Measurements from ENCODE around the gene KCNG2. TPM values are rescaled to one million over a fixed set of nuclear protein-coding genes. Genes with fewer than 3 reads are reported as not detected.
"Not testable (repeated sequence)": the region's sequence is repeated elsewhere in the genome, so short reads cannot be mapped to it uniquely, and the experiment has no call there.

KCNG2 gene, protein sequence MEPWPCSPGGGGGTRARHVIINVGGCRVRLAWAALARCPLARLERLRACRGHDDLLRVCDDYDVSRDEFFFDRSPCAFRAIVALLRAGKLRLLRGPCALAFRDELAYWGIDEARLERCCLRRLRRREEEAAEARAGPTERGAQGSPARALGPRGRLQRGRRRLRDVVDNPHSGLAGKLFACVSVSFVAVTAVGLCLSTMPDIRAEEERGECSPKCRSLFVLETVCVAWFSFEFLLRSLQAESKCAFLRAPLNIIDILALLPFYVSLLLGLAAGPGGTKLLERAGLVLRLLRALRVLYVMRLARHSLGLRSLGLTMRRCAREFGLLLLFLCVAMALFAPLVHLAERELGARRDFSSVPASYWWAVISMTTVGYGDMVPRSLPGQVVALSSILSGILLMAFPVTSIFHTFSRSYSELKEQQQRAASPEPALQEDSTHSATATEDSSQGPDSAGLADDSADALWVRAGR
- 0.22 TPM for total RNA-seq

DNA sequence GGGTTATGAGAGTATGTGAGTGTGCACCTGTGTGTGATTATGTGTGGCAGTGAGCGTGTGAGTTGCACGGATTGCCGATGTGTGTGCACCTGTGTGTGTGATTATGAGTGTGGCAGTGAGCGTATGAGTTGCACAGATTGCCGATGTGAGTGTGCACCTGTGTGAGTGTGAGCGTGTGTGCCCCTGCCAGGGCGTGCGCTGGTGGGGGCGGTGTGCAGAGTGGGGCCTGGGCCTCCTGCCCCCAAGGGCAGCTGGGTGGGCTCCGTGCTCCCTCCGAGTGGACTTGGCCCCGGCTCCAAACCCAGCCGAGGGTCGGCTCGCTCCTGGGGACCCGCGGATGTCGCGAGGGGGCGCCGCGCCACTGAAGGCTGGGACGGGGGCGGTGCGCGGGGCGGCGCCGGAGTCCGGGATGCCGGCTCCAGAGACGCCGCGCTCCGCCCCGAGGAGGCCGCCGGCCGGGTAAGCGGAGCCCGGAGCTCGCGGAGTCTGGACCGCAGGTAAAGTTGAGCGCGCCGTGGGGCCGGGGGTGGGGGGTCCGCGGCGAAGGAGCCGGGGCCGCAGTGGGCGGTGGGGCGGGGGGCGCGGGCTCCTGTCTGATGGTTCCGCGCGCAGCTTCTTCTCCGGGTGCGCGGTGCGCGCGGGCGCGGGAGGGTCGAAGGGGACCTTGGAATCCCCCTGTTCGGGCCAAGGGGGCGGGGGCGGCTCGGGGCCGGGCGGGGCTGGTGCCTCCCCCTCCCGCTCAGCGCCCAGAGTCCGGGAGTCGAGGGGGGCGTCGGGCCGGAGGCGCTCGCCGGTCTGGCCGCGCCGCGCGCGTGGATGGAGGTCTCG lies at the start of gene KCNG2:
TSS of gene KCNG2 (plus strand) at position 421 of the 828 bp plus-strand sequence. CDS start 65,730 bp downstream, outside the sequence.
- intact Hi-C loops (cut with DNase I): no loop called here
- peak; percentile 47 for ATAC-seq
- peak; percentile 62 for DNase-seq (ENCODE audit: low spot score)

DNA sequence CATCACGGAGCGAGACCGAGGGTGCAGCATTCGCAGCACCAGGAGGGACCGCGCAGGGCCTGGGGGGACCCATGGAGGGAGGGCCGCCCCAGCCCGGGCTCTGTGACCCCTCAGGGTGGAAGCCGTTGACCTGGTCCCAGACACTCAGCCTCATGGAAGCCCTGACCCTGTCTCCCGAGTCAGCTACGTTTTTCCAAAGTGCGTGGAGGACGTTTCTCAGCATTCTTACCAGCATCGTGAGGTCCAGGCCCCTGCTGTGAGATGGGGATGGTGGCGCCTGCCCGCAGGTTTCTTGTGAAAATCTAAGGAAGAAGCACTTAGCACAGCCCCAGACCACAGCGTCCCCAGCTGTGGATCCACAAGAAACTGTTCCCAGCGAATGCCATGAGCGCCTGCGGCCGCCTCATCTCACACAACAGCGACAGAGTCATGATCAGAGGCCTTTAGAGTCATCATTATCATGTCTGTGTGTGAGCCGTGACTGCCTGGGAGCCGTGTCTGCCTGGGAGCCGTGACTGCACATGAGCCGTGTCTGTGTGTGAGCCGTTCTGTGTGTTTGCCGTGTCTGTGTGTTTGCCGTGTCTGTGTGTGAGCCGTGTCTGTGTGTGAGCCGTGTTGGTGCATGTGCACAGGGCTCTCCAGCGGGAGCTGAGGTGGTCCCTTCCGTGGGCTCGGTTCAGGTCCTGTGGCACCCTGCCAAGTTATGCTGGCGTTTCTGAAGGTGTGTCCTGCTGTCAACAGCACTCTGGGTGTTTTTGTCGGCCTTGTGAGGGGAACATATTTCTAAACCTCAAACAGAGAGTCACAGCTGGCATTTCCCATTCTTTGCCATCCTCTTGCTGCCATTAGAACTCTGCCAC lies 49.2 kb upstream of the KCNG2 start:
- ATAC-seq (no peak), DNase-seq (ENCODE audit: low spot score) (peak; percentile 42)
- intact Hi-C loops (cut with DNase I): no loop called here

DNA sequence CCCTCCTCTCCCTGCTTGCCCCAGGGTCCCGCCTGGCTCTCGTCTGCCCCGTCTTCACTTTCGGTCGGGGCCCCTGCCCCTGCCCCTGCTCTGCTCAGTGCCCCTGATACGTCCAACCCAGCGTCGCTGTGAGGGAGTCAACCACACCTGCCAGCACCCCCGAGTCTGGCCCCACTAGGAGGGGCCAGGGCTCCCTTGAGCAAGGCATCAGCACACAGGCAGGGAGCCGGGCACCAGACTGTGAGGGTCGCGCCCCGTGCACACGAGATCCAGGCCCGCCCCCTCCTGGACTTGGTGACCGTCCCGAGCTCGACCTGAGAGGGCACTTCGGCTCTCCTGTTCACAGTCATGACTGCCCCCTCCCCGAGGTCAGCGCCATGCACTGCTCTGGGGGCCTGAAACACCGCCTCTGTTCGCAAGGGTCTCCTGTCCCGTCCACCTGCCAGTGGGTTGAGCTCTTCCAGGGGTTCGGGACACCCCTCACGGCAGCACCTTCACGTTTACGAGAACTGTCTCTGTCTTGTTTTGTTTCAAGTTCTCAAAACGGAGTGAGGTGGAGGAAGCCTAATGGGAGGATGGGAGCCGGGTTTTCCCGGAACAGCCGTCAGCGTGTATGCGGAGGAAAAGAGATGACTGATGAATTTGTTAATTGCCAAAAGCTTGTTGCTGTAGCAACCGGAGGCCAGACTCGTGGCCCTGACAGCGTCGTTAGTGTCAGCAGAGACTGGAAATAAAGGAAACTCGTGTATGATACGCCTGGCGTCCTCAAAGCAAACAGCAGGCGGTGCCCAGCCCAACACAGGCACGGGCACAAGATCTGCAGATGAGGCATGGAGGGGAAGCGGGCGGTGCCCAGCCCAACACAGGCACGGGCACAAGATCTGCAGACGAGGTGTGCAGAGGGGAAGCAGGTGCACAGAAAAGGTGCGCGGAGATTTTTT lies 48.2 kb upstream of the KCNG2 start:
- intact Hi-C loops (cut with DNase I): no loop called here
- DNase-seq (ENCODE audit: low spot score) (no peak), ATAC-seq (no peak)

DNA sequence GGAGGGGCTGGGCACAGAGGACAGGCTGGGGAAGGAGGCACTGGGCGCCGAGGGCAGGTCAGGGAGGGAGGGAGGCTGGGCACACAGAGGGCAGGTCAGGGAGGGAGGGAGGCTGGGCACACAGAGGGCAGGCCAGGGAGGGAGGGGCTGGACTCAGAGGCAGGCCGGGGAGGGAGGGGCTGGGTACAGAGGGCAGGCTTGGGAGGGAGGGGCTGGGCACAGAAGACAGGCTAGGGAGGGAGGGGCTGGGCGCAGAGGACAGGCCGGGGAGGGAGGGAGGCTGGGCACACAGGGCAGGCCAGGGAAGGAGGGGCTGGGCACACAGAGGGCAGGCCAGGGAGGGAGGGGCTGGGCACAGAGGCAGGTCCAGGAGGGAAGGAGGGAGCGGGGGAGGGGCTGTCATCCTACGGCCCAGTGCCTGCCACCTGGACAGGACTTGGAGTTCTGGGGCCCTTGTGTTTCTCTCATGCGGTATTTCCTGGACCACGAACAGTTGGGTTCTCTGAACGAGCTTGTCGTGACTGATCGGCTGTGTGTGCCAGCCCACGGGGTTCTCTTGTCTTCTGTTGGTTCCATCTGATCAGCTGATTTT lies 46.7 kb upstream of the KCNG2 start:
- intact Hi-C loops (cut with DNase I): no loop called here
- DNase-seq (ENCODE audit: low spot score) (peak; percentile 46), ATAC-seq (no peak)

DNA sequence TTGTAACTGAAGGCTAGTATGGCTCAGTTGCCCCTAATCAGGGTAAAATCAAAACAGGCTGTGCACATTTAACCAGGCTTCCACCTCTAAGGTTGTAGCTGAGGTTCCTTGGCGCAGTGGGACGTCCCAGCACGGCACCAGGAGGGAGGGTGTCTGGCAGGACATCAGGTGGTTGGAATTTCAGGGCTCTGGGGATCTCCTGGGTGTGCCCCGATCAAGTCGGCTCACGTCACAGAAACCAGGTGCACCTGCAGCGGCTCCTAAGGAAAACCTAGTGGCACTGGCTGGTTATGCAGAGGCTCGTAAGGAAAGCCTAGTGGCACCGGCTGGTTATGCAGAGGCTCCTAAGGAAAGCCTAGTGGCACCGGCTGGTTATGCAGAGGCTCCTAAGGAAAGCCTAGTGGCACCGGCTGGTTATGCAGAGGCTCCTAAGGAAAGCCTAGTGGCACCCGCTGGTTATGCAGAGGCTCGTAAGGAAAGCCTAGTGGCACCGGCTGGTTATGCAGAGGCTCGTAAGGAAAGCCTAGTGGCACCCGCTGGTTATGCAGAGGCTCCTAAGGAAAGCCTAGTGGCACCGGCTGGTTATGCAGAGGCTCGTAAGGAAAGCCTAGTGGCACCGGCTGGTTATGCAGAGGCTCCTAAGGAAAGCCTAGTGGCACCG lies 45.7 kb upstream of the KCNG2 start:
- intact Hi-C loops (cut with DNase I): not testable (repeated sequence)

DNA sequence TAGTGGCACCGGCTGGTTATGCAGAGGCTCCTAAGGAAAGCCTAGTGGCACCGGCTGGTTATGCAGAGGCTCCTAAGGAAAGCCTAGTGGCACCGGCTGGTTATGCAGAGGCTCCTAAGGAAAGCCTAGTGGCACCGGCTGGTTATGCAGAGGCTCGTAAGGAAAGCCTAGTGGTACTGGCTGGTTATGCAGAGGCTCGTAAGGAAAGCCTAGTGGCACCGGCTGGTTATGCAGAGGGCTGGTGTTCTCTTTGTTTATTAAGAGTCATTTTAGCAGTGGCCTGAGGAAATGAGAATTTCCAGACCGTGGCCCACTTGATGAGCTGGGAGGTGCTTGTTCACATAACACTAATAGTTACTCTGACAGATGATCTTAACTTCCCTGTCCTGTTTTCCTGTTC lies 44.8 kb upstream of the KCNG2 start:
- intact Hi-C loops (cut with DNase I); ATAC-seq; DNase-seq (ENCODE audit: low spot score): not testable (repeated sequence)

More for the DNA sequence above, 45.7 kb upstream of the KCNG2 start:
- not testable (repeated sequence) for DNase-seq (ENCODE audit: low spot score); ATAC-seq

DNA sequence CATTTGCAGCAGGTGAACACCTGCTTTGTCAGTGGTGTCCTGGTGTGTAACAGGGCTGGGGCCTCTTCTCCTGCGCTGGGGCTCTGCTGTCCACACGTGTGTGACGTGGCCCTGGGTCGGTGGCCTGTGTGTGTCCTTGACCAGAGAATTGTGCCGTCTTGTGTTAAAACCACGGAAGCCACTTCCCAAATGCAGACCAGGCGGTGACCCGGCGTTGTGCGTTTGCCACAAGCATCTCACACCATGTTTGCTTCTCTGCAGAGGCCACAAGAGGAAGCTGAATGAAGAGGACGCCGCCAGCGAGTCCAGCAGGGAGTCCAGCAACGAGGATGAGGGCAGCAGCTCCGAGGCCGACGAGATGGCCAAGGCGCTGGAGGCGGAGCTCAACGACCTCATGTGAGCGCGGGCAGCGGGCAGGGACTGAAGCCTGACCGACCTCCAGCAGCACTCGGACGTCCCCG lies 44.3 kb upstream of the KCNG2 start:
- ATAC-seq (no peak), DNase-seq (ENCODE audit: low spot score) (no peak)
- intact Hi-C loops (cut with DNase I): no loop called here

DNA sequence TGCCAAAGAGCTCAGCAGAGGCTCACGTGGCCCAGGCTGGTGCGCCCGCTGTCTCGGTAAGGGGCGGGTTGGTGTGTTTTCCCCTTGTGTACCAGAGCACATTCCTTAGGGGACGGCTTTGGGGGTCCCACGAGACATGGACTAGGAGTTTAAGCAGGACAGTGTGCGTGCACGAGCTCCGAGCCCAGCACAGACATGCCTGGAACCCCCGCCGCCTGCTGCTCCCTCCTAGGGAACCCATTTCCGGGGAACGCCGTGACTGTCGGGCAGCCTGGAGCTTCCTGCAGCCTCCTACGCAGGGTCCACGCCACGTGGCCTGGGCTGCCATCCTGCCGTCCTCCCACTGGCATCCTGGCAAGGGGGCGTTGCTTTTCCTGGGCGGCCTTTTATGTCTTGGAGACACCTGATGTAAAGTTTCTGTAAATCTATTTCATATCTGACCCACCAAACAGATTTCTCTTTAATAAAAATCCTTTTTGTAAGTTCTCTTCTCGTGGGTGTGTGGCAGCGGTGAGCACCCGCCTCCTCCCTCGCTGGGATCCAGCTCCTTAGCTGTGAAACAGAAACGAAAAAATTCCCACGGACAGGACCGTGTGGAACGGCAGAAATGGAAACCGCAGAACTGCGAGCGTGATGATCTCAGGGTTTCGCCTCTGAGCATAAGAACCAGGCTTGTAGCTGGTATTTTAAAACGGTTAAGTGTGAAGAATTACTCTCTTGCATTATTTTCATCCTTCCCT lies 43.5 kb upstream of the KCNG2 start:
- intact Hi-C loops (cut with DNase I): no loop called here
- no peak for ATAC-seq
- no peak for DNase-seq (ENCODE audit: low spot score)

DNA sequence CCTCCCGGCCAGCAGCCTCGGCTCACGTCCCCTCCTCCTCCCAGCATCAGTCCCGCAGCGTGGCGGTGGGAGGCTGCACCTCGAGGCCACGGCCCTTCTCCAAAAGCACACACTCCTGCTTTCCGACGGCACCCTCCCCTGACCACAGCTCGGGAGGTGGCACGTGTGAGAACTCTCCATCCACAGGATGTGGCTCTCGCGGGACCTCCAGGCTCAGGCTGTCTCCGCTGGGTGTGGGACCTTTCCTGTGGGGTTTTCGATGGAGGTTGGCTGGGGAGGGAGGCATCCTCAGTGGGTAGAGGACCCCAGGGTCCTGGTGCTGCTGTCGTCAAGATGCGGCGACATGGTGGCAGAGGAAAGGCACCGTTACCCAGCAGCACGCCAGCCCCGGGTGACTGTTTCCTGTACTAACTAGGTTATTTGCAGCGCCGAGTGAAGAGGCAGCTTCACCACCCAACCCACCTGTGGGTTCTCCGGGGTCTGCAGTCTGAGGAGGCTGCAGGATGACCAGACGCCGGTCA lies 42.8 kb upstream of the KCNG2 start:
- ATAC-seq (no peak), DNase-seq (ENCODE audit: low spot score) (no peak)
- intact Hi-C loops (cut with DNase I): no loop called here

DNA sequence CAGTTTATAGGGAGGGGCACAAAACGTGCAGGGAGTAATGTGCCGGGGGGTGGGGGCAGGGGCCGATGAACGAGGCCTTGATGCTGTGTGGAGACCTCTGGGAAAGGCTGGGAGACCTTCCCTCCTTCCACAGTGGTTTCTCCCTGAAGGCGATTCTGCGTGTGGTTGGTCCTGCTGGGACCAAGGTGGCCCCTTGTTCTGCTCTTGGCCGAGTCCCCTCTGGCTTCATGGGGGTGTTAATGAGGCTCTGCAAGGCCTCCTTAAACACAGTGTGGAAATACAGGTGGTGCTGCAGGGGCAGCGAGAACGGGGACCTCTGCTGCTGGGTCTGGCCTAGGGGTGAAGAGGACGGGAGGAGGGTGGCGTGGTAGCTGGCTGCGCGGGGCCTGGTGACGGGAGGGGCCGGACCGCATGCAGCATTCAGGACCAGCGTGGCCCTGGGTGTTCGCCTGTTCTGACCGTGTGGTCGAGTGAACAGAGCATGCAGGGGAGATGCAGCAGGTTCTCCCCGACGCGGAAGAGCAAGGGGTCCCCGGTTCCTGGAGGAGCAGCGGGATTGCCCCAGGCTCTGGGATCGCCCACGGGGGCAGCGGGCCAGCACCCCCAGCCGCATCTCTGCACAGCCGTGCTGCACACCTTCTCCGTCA lies 42.1 kb upstream of the KCNG2 start:
- intact Hi-C loops (cut with DNase I): no loop called here
- DNase-seq (ENCODE audit: low spot score): peak; percentile 49
- ATAC-seq: no peak

DNA sequence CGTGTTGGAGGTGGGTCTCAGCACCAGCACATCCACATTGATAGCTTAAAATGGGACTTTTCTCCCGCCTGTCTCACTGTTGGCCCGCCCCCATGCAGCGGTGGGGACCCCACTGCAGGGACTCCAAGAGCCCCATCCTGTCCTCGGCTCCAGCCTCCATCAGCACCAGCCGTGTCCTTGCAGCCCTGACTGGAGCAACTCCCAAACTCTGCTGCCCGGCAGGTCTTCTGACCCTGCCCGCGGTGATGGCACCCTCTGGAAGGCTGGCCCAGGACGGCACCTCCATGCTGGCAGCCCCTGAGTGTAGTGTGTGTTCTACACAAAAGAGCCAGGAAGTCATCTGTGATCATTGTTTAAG lies 41.6 kb upstream of the KCNG2 start:
- intact Hi-C loops (cut with DNase I): no loop called here
- peak; percentile 46 for DNase-seq (ENCODE audit: low spot score)
- ATAC-seq: no peak

DNA sequence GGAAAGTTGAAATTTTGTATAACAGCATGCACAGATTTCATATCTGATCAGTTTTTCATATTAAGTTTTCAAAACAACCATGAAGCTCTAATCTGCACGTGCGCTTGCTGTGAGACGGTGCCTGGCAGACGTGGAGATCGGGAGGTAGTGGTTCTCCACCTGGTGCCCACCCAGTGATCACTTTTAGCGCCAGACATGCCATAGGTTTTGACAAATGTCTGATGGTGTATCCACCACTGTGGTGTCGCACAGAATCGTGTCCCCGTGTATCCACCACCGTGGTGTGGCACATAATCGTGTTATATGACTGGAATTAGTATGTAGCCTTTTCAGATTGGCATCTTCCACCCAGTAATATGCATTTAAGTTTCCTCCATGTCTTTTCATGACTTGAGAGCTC lies 40.9 kb upstream of the KCNG2 start:
- DNase-seq (ENCODE audit: low spot score): peak; percentile 40
- no peak for ATAC-seq
- intact Hi-C loops (cut with DNase I): no loop called here

DNA sequence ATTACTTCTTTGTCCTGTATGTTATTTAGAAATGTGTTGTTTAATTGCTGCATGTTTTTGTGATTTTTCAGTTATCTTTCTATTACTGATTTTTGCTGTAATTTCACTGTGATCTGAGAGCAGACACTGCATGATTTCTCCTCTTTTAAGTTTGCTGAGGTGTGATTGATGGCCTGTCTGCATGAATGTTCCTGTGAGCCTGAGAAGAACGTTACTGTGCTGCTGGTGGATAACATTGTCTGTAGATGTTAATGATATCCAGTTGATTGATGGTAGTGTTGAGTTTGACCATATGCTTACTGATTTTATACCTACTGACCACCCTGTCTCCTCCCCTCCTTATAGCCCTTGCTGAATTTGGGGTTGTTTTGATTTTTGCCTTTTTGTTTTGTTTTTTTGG lies 37.4 kb upstream of the KCNG2 start:
- DNase-seq (ENCODE audit: low spot score): no peak
- intact Hi-C loops (cut with DNase I): no loop called here
- no peak for ATAC-seq

DNA sequence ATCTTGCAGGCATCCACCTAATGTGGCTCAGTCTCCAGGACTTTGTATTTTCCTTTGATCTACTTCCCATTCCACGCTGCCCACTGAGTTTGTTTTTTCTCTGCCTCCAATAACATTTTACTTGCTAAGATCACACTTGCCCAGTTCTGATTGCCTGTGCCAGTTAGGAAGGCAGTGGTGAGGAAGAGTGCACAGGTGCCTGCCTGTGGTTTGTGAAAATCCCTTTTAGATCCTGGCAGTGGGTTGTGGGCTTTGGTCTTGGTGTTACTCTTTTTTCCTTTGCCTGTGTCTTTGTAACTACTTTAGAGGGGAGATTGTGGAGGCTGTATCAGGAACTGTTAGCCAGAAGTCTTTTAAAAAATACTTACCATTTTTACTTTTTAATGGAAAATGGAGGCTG lies 36.9 kb upstream of the KCNG2 start:
- DNase-seq (ENCODE audit: low spot score): no peak
- intact Hi-C loops (cut with DNase I): no loop called here
- ATAC-seq: no peak

DNA sequence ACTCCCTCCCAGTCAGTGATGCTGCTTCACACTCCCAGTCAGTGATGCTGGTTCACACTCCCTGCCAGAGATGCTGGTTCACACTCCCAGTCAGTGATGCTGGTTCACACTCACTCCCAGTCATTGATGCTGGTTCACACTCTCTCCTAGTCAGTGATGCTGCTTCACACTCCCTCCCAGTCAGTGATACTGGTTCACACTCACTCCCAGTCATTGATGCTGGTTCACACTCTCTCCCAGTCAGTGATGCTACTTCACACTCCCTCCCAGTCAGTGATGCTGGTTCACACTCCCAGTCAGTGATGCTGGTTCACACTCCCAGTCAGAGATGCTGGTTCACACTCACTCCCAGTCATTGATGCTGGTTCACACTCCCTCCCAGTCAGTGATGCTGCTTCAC lies 34.3 kb upstream of the KCNG2 start:
- DNase-seq (ENCODE audit: low spot score): peak; percentile 8
- intact Hi-C loops (cut with DNase I): no loop called here
- no peak for ATAC-seq

DNA sequence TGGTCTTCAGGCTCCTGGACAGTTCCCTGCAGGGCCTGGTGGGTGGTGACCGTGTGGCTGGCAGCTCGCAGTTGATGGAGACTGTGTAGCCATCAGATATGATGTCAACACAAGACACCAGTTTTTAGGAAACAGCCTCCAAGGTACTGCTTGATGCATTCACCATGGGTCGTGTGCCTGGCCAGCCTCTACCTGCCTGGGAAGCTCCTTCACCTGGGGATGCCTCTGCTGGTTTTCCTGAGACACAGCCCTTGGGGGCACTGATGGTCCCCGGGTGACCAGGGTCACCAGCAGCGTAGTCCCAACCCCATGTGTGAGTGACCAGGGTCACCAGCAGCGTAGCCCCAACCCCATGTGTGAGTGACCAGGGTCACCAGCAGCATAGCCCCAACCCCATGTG lies 33.6 kb upstream of the KCNG2 start:
- intact Hi-C loops (cut with DNase I): no loop called here
- DNase-seq (ENCODE audit: low spot score) (no peak), ATAC-seq (no peak)

All from sciatic nerve (tissue), 2 donors.